ENCODE data around the gene PLXNB2.

PLXNB2 gene

GRCh38 chr22:50315289-50316113, 8.1 kb upstream of the PLXNB2 start:
- no peak overlapping the region for H3K4me3 ChIP-seq (replicated peaks in 1 of 2; ENCODE audit: low read depth in 2 of 2, low read length in 2 of 2)
- DNase-seq (ENCODE audit: low read depth in 2 of 2), result no peak

DNA sequence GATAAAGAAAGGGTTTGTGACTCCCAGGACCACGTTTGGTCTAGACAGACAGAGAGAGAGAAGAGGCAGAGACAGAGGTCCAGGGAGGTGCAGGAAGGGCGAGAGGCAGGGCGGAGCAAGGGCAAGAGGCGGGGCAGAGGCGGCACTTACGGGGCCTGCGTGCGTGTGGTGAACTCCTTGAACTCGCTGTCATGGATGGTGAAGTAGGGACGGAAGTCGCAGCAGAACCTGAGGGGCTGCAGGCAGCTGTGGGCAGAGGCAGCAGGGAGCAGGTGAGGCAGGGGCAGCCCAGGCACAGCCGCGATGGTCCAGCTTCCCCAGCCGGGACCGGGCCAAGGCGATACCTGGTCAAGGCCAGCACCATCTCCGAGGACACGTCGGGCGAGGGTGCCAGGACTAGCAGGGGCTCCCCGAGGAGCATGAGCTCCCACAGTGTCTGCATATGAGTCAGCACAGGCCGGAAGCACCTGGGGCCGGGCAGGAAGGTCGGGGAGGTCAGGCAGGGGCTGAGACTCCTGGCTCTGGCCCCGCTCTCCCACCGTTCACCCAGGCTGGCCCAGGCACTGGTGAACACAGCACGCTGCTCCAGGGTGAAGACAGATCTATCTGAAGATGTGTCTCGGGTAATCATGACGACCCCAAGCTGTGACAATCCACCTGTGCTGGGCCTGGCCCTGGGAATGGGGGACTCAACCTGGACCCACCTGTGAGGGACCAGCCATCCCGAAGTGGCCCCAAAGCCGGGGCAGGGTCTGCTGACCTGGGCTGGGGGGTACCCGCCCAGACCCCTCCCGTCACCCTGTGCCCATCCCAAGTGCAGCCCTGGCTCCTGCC, 7.2 kb upstream of the PLXNB2 start:
- no peak for DNase-seq (ENCODE audit: low read depth in 2 of 2)
- TF ChIP-seq, protein P1, sequence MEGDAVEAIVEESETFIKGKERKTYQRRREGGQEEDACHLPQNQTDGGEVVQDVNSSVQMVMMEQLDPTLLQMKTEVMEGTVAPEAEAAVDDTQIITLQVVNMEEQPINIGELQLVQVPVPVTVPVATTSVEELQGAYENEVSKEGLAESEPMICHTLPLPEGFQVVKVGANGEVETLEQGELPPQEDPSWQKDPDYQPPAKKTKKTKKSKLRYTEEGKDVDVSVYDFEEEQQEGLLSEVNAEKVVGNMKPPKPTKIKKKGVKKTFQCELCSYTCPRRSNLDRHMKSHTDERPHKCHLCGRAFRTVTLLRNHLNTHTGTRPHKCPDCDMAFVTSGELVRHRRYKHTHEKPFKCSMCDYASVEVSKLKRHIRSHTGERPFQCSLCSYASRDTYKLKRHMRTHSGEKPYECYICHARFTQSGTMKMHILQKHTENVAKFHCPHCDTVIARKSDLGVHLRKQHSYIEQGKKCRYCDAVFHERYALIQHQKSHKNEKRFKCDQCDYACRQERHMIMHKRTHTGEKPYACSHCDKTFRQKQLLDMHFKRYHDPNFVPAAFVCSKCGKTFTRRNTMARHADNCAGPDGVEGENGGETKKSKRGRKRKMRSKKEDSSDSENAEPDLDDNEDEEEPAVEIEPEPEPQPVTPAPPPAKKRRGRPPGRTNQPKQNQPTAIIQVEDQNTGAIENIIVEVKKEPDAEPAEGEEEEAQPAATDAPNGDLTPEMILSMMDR (IDR thresholded peaks at IDR 0.05; ENCODE audit: low read depth, low read length), result no peak
- H3K4me3 ChIP-seq (replicated peaks in 1 of 2; ENCODE audit: low read depth in 2 of 2, low read length in 2 of 2), result no peak overlapping the region

More at GRCh38 chr22:50315289-50316113, 8.1 kb upstream of the PLXNB2 start:
- TF ChIP-seq, protein P1 (IDR thresholded peaks at IDR 0.05; ENCODE audit: low read depth, low read length), result no peak

GRCh38 chr22:50314081-50314454, 6.6 kb upstream of the PLXNB2 start:
- no peak overlapping the region for H3K4me3 ChIP-seq (replicated peaks in 1 of 2; ENCODE audit: low read depth in 2 of 2, low read length in 2 of 2)
- TF ChIP-seq, protein P1 (IDR thresholded peaks at IDR 0.05; ENCODE audit: low read depth, low read length), result no peak
- DNase-seq (ENCODE audit: low read depth in 2 of 2), result no peak

DNA sequence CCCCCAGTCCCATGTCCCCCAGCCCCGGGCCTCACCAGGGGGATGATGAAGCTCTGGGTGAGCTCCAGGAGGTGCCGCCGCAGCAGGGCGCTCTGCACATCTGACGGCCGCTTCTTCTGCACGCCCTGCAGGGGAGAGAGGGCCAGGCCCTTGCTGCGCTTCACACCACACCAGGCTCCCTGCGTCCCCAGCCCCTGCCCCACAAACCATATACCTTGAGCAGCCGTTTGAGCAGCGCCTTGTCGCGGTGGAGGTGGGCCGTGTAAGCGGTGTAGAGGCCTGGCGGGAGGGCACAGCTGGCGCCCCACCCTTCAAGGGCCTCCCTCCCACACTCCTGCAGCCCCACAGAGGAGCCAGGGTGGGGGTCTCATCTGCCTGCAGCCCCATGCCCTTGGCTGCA, 6.2 kb upstream of the PLXNB2 start:
- DNase-seq (ENCODE audit: low read depth in 2 of 2), result no peak
- H3K4me3 ChIP-seq (replicated peaks in 1 of 2; ENCODE audit: low read depth in 2 of 2, low read length in 2 of 2), result no peak overlapping the region
- TF ChIP-seq, protein P1 (IDR thresholded peaks at IDR 0.05; ENCODE audit: low read depth, low read length), result no peak

- TF ChIP-seq, protein P1 (IDR thresholded peaks at IDR 0.05; ENCODE audit: low read depth, low read length), result no peak
- H3K4me3 ChIP-seq (replicated peaks in 1 of 2; ENCODE audit: low read depth in 2 of 2, low read length in 2 of 2), result no peak overlapping the region
- no peak for DNase-seq (ENCODE audit: low read depth in 2 of 2)
Observed at GRCh38 chr22:50313021-50313420, 5.6 kb upstream of the PLXNB2 start.

GRCh38 chr22:50312371-50312770, 4.9 kb upstream of the PLXNB2 start:
- no peak overlapping the region for H3K4me3 ChIP-seq (replicated peaks in 1 of 2; ENCODE audit: low read depth in 2 of 2, low read length in 2 of 2)
- no peak for DNase-seq (ENCODE audit: low read depth in 2 of 2)
- TF ChIP-seq, protein P1 (IDR thresholded peaks at IDR 0.05; ENCODE audit: low read depth, low read length), result no peak

Measured in cardiac fibroblast (primary cell).